Ramos (cell line): ENCODE data around the gene DDX24.

ENCODE experiments used
- in situ Hi-C: fragments of 300-500 bp; cut with MboI; formaldehyde crosslinking; loops from one replicate; pipeline ENCODE4 v1.14.3; 2022; ENCODE audit warnings: low sequenced_read_pairs; ENCODE audit not compliant: unreplicated experiment

DDX24 gene

GRCh38 chr14:94038510-94038909 lies 42.5 kb downstream of the DDX24 start:
- in situ Hi-C loops, result loop anchor here (5.0 to 25.0 kb wide), 2 partner anchors 99 to 144 kb away; partner anchors contain the start of gene IFI27L2

GRCh38 chr14:94037954-94038353 lies 43.0 kb downstream of the DDX24 start:
- in situ Hi-C loops, result loop anchor here (5.0 to 25.0 kb wide), 2 partner anchors 99 to 144 kb away; partner anchors contain the start of gene IFI27L2

- in situ Hi-C loops, result loop anchor here (5.0 to 25.0 kb wide), 2 partner anchors 101 to 146 kb away; partner anchors contain the start of gene IFI27L2
Observed at GRCh38 chr14:94036313-94037167, 44.5 kb downstream of the DDX24 start.

GRCh38 chr14:94034886-94035285 lies 46.1 kb downstream of the DDX24 start:
- in situ Hi-C loops, result loop anchor here (5.0 to 25.0 kb wide), 2 partner anchors 102 to 147 kb away; partner anchors contain the start of gene IFI27L2

- in situ Hi-C loops, result loop anchor here (25.0 kb wide), 1 partner anchor 105 kb away; the partner anchor contains the start of gene IFI27L2
Observed at GRCh38 chr14:94031883-94032279, 49.1 kb downstream of the DDX24 start.

GRCh38 chr14:94031161-94031882 lies 49.7 kb downstream of the DDX24 start:
- in situ Hi-C loops, result loop anchor here (25.0 kb wide), 1 partner anchor 106 kb away; the partner anchor contains the start of gene IFI27L2

- in situ Hi-C loops, result loop anchor here (25.0 kb wide), 1 partner anchor 107 kb away; the partner anchor contains the start of gene IFI27L2
Observed at GRCh38 chr14:94030571-94030970, 50.4 kb downstream of the DDX24 start.

GRCh38 chr14:94029671-94030203 lies 51.3 kb downstream of the DDX24 start:
- in situ Hi-C loops, result loop anchor here (25.0 kb wide), 1 partner anchor 108 kb away; the partner anchor contains the start of gene IFI27L2

- in situ Hi-C loops, result loop anchor here (25.0 kb wide), 1 partner anchor 108 kb away; the partner anchor contains the start of gene IFI27L2
Observed at GRCh38 chr14:94029265-94029664, 51.7 kb downstream of the DDX24 start.

GRCh38 chr14:94028450-94028826 lies 52.6 kb downstream of the DDX24 start:
- in situ Hi-C loops, result loop anchor here (25.0 kb wide), 1 partner anchor 109 kb away; the partner anchor contains the start of gene IFI27L2

- in situ Hi-C loops, result loop anchor here (25.0 kb wide), 1 partner anchor 109 kb away; the partner anchor contains the start of gene IFI27L2
Observed at GRCh38 chr14:94027566-94028449, 53.2 kb downstream of the DDX24 start.

GRCh38 chr14:94026889-94027469 lies 54.0 kb downstream of the DDX24 start:
- in situ Hi-C loops, result loop anchor here (25.0 kb wide), 1 partner anchor 110 kb away; the partner anchor contains the start of gene IFI27L2

GRCh38 chr14:94026173-94026888 lies 54.7 kb downstream of the DDX24 start, which contains the start of gene OTUB2:
Gene OTUB2, plus strand, starts transcription at chr14:94026340. Its CDS starts 198 bp downstream, at chr14:94026538.
- in situ Hi-C loops, result loop anchor here (25.0 kb wide), 1 partner anchor 111 kb away; the partner anchor contains the start of gene IFI27L2

- in situ Hi-C loops, result loop anchor here (25.0 kb wide), 1 partner anchor 112 kb away; the partner anchor contains the start of gene IFI27L2
Observed at GRCh38 chr14:94025720-94026119, 55.3 kb downstream of the DDX24 start.

GRCh38 chr14:94024549-94024948 lies 56.5 kb downstream of the DDX24 start:
- in situ Hi-C loops, result loop anchor here (25.0 kb wide), 1 partner anchor 362 kb away; no protein-coding TSS in a partner anchor

GRCh38 chr14:94022532-94023411 lies 58.2 kb downstream of the DDX24 start:
- in situ Hi-C loops, result loop anchor here (25.0 kb wide), 1 partner anchor 360 kb away; no protein-coding TSS in a partner anchor
